ENCODE measurements around the gene CHCHD3.

DNA sequence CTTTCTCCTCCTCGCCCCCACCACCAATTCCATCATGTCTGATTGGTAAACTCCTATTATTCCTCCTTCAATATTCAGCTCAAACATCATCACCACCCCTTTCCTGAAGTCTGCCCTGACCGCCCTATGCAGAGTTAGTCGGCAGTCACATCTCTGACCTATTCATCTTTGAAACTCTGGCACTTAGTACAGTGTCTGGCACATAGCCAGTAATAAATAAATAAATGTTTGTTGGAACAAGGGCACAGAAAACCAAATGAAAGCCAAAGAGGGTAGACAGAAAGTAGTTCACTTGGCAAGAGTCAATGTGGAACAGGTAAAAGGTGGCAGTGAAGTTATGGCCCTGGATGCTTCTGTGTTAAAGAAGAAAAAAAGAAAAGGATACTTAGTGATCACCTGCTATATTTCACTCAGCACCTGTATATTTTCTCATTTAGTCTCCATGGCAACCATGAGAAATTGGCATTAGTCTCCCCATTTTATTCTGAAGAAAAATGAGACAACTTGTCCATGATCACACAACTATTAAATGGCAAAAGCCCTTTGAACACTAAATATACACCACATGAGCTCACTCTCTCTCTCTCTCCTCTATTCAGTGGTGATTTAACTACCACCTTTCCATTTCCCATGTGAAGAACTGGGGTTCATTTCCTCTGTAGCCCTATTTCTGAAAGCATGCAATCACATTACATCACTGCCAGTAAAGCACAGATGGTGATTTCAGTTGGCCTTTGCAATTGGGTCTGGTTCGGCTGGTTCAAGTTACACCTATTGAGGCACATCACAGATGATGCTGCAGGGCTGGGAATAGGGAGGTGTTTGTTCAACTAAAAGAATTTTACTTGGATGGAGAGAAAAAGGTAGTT, 25.3 kb downstream of the CHCHD3 start:
- TF ChIP-seq, protein P1, sequence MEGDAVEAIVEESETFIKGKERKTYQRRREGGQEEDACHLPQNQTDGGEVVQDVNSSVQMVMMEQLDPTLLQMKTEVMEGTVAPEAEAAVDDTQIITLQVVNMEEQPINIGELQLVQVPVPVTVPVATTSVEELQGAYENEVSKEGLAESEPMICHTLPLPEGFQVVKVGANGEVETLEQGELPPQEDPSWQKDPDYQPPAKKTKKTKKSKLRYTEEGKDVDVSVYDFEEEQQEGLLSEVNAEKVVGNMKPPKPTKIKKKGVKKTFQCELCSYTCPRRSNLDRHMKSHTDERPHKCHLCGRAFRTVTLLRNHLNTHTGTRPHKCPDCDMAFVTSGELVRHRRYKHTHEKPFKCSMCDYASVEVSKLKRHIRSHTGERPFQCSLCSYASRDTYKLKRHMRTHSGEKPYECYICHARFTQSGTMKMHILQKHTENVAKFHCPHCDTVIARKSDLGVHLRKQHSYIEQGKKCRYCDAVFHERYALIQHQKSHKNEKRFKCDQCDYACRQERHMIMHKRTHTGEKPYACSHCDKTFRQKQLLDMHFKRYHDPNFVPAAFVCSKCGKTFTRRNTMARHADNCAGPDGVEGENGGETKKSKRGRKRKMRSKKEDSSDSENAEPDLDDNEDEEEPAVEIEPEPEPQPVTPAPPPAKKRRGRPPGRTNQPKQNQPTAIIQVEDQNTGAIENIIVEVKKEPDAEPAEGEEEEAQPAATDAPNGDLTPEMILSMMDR (IDR thresholded peaks at IDR 0.05): no peak
- TF ChIP-seq POLR2A (IDR thresholded peaks at IDR 0.05) (no peak), POLR2AphosphoS5 (IDR thresholded peaks at IDR 0.05) (no peak)
